Epithelial cell of esophagus (primary cell): ENCODE data around the gene GUCA2B.

Experiments
- DNase-seq: peaks from one replicate; pipeline ENCODE4 v3.0.0; 2010; ENCODE audit warnings: low read depth
- H3K4me3 ChIP-seq: 2 replicates; pipeline ENCODE4 v1.5.1; 2011; ENCODE audit warnings: mild to moderate bottlenecking, low read length, control low read depth
- CTCF ChIP-seq: IDR thresholded peaks from 2 replicates; pipeline ENCODE4 v1.5.1; 2011; ENCODE audit warnings: low read depth, mild to moderate bottlenecking, low read length, control low read depth, inconsistent platforms; ENCODE audit not compliant: insufficient read depth; ENCODE audit errors: missing control alignments

Gene GUCA2B

GRCh38 chr1:42122408-42122807 lies 30.8 kb upstream of the GUCA2B start:
- no peak overlapping the region for H3K4me3 ChIP-seq
- TF ChIP-seq CTCF = no peak
- no peak for DNase-seq

- H3K4me3 ChIP-seq = no peak overlapping the region
- no peak for TF ChIP-seq CTCF
- DNase-seq = no peak
These were observed 27.7 kb upstream of the GUCA2B start for GRCh38 chr1:42125552-42125951.

- no peak overlapping the region for H3K4me3 ChIP-seq
- no peak for DNase-seq
- no peak for TF ChIP-seq CTCF
These were observed 25.4 kb upstream of the GUCA2B start for GRCh38 chr1:42127767-42128166.

GRCh38 chr1:42128499-42128898 lies 24.7 kb upstream of the GUCA2B start:
- DNase-seq = no peak
- H3K4me3 ChIP-seq = no peak overlapping the region
- no peak for TF ChIP-seq CTCF

- no peak overlapping the region for H3K4me3 ChIP-seq
- TF ChIP-seq CTCF = no peak
- DNase-seq = no peak
These were observed 24.2 kb upstream of the GUCA2B start for GRCh38 chr1:42128964-42129363.

- TF ChIP-seq CTCF = no peak
- no peak for DNase-seq
- no peak overlapping the region for H3K4me3 ChIP-seq
These were observed 23.0 kb upstream of the GUCA2B start for GRCh38 chr1:42130061-42130660.

- no peak overlapping the region for H3K4me3 ChIP-seq
- no peak for DNase-seq
- TF ChIP-seq CTCF = no peak
These were observed 19.8 kb upstream of the GUCA2B start for GRCh38 chr1:42133390-42133789.
